Sigmoid colon (tissue), 4 donors: Measurements from ENCODE around the gene PSD4.

Source experiments
- CTCF ChIP-seq, 4 experiments: fragments of 450-650 bp in 3 of 4; fragments of 200-600 bp in 1 of 4; IDR thresholded peaks; one replicate each; pipeline ENCODE4 v1.5.1; 2016 to 2019; ENCODE audit warnings: antibody characterized with exemption in 4 of 4, mild to moderate bottlenecking in 3 of 4, moderate library complexity in 2 of 4
- EP300 ChIP-seq, 4 donors: sonication (generic); formaldehyde crosslinking; IDR thresholded peaks; one replicate each; pipeline ENCODE4 v1.6.1; 2017; ENCODE audit warnings: antibody characterized with exemption in 4 of 4
- POLR2A ChIP-seq, 2 donors: fragments of 450-650 bp; IDR thresholded peaks; one replicate each; pipeline ENCODE4 v1.6.1; 2016; ENCODE audit warnings: antibody characterized with exemption in 2 of 2, mild to moderate bottlenecking in 2 of 2, moderate library complexity in 2 of 2
- POLR2AphosphoS5 ChIP-seq, 4 donors: sonication (generic); formaldehyde crosslinking; IDR thresholded peaks; one replicate each; pipeline ENCODE4 v1.6.1; 2017; ENCODE audit warnings: antibody characterized with exemption in 4 of 4

DNA sequence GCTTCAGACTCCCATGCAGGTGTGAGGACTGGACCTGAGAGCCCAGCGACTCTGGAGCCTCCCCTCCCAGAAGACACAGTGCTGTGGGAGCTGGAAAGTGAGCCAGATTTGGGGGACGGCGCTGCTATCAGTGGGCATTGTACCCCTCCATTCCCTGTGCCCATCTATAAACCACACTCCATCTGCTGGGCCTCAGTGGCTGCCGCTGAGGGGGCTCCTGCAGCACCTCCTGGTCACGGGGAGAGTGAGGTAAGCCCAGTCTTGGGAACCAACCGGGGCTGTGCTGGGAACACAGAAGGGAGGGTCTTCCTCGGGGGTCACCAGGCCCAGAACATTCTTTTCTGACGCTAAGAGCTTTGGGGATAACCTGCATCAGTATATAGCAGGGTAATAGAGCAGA, 9.5 kb downstream of the PSD4 start:
- TF ChIP-seq POLR2A (IDR thresholded peaks at IDR 0.05), result no peak
- no peak for TF ChIP-seq EP300 (IDR thresholded peaks at IDR 0.05)
- TF ChIP-seq CTCF (IDR thresholded peaks at IDR 0.05), result no peak
- no peak for TF ChIP-seq POLR2AphosphoS5 (IDR thresholded peaks at IDR 0.05)
